H1 (cell line): Measurements from ENCODE around the gene GFI1B. TPM values are rescaled to one million over a fixed set of nuclear protein-coding genes. Genes with fewer than 3 reads are reported as not detected.

Experiments used
- CREB1 ChIP-seq: IDR thresholded peaks from 2 replicates; pipeline ENCODE4 v1.6.1; 2012; ENCODE audit warnings: inconsistent platforms
- polyA plus RNA-seq, 7 experiments: library from polyadenylated mRNA; depleted of rRNA in 3 of 7; stranded (reverse) in 5 of 7; unstranded in 2 of 7; fragments of >200 nt in 5 of 7; fragments of 200-250 nt in 2 of 7; gene quantifications; 1 replicate in 5 of 7; 2 replicates in 1 of 7; 4 replicates in 1 of 7; pipeline versions ENCODE4 v1.2.1 to v1.2.3, GENCODE V29; 2011 to 2013; ENCODE audit warnings: missing spikeins in 2 of 7, mixed read lengths in 2 of 7
- total RNA-seq: library from RNA; stranded (reverse); fragmentation: NEBNext Ultra II Directional; extraction: Animal tissue kit (Norgen Biotek cat#: 25700); gene quantifications from 2 replicates; pipeline ENCODE4 v1.2.1, GENCODE V29; 2021

The GFI1B gene
- total and polyA plus RNA-seq, 2 of the 8 experiments (the other 6 are each of a cell fraction or from before 2014, with no cell fraction given): 0.09 to 0.11 TPM

- TF ChIP-seq CREB1: no peak
Observed at GRCh38 chr9:132995879-132996278, 17.4 kb downstream of the GFI1B start (continued).
